SK-N-MC (cell line): ENCODE results near the gene LHFPL3.

Source experiments
- EZH2 ChIP-seq: fragments of 200-600 bp; sonication (generic); IDR thresholded peaks from one replicate; pipeline ENCODE4 v1.6.1; 2017; ENCODE audit warnings: antibody characterized with exemption
- POLR2AphosphoS5 ChIP-seq: IDR thresholded peaks from 2 replicates; pipeline ENCODE4 v1.6.1; 2012; ENCODE audit warnings: mild to moderate bottlenecking, low read depth, low read length, borderline replicate concordance

DNA sequence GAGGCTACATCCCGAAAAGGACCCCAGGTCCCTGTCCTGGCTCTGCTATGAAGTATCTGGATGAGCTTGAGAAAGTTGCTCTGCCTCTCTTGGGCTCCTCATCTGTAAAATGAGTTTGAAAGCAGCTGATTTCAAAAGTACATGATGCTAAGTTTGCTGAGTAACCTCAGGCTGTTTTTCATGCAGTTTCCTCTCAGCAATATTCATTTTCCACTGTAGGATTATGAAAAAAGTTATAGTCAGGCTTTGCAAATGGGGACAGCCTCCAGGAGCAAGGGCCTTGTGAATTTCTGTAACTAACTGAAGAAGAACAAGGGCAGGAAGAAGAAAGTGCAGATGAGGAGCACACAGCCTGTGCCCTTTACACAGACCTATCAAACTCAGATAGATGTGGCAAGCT, 518.3 kb downstream of the LHFPL3 start:
- TF ChIP-seq POLR2AphosphoS5 (no peak), EZH2 (no peak)
